Measurements from ENCODE around the gene LTV1.

DNA sequence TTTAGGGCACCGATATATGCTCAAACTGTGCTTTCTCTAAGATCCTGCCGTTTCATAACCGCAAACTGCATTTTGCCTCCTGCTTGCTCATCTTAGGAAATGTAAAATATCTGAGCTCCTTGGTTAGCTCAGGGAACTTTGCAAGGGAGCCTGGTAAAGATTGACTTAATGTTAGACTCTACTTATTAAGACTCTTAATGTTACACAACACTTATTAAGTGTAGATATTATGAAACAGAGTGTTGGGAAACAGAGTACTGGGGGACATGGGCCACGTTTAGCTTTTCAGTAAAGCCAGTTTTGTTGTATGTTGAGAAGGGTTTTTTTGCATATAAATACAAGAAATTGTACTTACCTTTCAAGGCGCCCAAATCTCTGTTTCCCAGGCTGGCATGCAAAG lies 1.9 kb downstream of the LTV1 start:
- TF ChIP-seq, protein P1, sequence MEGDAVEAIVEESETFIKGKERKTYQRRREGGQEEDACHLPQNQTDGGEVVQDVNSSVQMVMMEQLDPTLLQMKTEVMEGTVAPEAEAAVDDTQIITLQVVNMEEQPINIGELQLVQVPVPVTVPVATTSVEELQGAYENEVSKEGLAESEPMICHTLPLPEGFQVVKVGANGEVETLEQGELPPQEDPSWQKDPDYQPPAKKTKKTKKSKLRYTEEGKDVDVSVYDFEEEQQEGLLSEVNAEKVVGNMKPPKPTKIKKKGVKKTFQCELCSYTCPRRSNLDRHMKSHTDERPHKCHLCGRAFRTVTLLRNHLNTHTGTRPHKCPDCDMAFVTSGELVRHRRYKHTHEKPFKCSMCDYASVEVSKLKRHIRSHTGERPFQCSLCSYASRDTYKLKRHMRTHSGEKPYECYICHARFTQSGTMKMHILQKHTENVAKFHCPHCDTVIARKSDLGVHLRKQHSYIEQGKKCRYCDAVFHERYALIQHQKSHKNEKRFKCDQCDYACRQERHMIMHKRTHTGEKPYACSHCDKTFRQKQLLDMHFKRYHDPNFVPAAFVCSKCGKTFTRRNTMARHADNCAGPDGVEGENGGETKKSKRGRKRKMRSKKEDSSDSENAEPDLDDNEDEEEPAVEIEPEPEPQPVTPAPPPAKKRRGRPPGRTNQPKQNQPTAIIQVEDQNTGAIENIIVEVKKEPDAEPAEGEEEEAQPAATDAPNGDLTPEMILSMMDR (IDR thresholded peaks at IDR 0.05) = no peak
- TF ChIP-seq POLR2AphosphoS5 (IDR thresholded peaks at IDR 0.05; ENCODE audit: low read depth, low read length) (no peak), REST (IDR thresholded peaks at IDR 0.05; ENCODE audit: insufficient read depth in 1 of 2, low read depth in 2 of 2, low read length in 1 of 2) (no peak)
